Activated naive CD4-positive, alpha-beta T cell treated with anti-CD3 and anti-CD28 coated beads, Interleukin-2, amount 50 U/mL, for 24 hours (primary cell): ENCODE data around the gene NBEAL2.
A peak's percentile ranks its signal among the peaks of the same experiment; 100 is the strongest.

ENCODE experiments used
- H3K27ac Mint-ChIP-seq: one replicate; pipeline ENCODE4 v1.8.0; 2021; ENCODE audit warnings: mild to moderate bottlenecking, mixed read lengths
- H3K27me3 Mint-ChIP-seq: one replicate; pipeline ENCODE4 v1.8.0; 2021; ENCODE audit warnings: mixed read lengths
- H3K36me3 Mint-ChIP-seq: one replicate; pipeline ENCODE4 v1.8.0; 2021; ENCODE audit warnings: mixed read lengths
- H3K4me1 Mint-ChIP-seq: one replicate; pipeline ENCODE4 v1.8.0; 2021; ENCODE audit warnings: mixed read lengths
- H3K4me3 Mint-ChIP-seq: one replicate; pipeline ENCODE4 v1.8.0; 2021; ENCODE audit warnings: mild to moderate bottlenecking, mixed read lengths
- H3K9me3 Mint-ChIP-seq: one replicate; pipeline ENCODE4 v1.8.0; 2021; ENCODE audit warnings: mixed read lengths

Gene NBEAL2

GRCh38 chr3:46997453-46998091 is 18.1 kb downstream of the NBEAL2 start:
- no peaks in the 10 kb centered on the region for H3K27me3 Mint-ChIP-seq
- H3K27ac Mint-ChIP-seq, result no peak overlapping the region
- no peaks in the 10 kb centered on the region for H3K9me3 Mint-ChIP-seq

GRCh38 chr3:46998121-46998851 is 18.8 kb downstream of the NBEAL2 start:
- H3K36me3 Mint-ChIP-seq, result peaks cover 3% of the 10 kb centered on the region
- no peaks in the 10 kb centered on the region for H3K9me3 Mint-ChIP-seq
- no peak overlapping the region for H3K4me3 Mint-ChIP-seq
- no peak overlapping the region for H3K27ac Mint-ChIP-seq
- peaks cover 17% of the 10 kb centered on the region for H3K4me1 Mint-ChIP-seq
- no peaks in the 10 kb centered on the region for H3K27me3 Mint-ChIP-seq

More at GRCh38 chr3:46997453-46998091, 18.1 kb downstream of the NBEAL2 start:
- Mint-ChIP-seq H3K4me3 (no peak overlapping the region), H3K36me3 (peaks cover 3% of the 10 kb centered on the region), H3K4me1 (peaks cover 17% of the 10 kb centered on the region)

- Mint-ChIP-seq H3K27ac (no peak overlapping the region), H3K36me3 (peaks cover 3% of the 10 kb centered on the region), H3K9me3 (no peaks in the 10 kb centered on the region), H3K4me1 (peaks cover 17% of the 10 kb centered on the region), H3K27me3 (no peaks in the 10 kb centered on the region), H3K4me3 (no peak overlapping the region)
Observed at GRCh38 chr3:46998852-46999515, 19.5 kb downstream of the NBEAL2 start.

DNA sequence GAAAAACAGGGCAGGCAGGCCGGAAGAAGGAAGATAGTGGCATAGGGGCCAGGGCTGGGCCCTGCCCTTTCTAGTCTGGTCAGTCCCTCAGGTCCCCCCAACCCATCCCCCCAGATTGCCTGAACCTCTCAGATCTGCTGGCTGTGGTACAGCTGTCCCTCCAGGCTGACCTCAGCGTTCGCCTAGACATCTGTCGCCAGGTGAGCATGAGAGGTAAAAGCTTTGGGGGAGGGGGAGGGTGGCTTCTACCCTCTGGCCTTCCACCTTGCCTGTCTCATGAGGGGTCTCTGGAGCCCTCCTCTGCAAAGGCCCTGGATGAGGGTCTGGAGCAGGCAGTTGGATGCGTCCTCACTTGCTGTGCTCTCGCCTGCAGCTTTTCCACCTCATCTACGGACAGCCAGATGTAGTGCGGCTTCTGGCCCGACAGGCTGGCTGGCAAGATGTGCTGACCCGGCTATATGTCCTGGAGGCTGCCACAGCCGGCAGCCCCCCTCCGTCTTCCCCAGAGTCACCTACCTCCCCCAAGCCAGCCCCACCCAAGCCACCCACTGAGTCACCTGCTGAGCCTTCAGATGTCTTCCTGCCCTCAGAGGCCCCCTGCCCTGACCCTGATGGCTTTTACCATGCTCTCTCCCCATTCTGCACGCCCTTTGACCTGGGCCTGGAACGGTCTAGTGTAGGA is 20.2 kb downstream of the NBEAL2 start:
- Mint-ChIP-seq H3K9me3 (no peaks in the 10 kb centered on the region), H3K27ac (no peak overlapping the region), H3K27me3 (no peaks in the 10 kb centered on the region), H3K4me1 (peaks cover 17% of the 10 kb centered on the region), H3K36me3 (peaks cover 3% of the 10 kb centered on the region), H3K4me3 (no peak overlapping the region)

GRCh38 chr3:47000198-47000815 is 20.8 kb downstream of the NBEAL2 start:
- no peaks in the 10 kb centered on the region for H3K27me3 Mint-ChIP-seq
- peaks cover 3% of the 10 kb centered on the region for H3K36me3 Mint-ChIP-seq
- no peaks in the 10 kb centered on the region for H3K9me3 Mint-ChIP-seq
- H3K4me3 Mint-ChIP-seq, result no peak overlapping the region
- H3K27ac Mint-ChIP-seq, result no peak overlapping the region
- H3K4me1 Mint-ChIP-seq, result peaks cover 17% of the 10 kb centered on the region

- Mint-ChIP-seq H3K4me1 (peaks cover 17% of the 10 kb centered on the region), H3K4me3 (no peak overlapping the region), H3K36me3 (peaks cover 3% of the 10 kb centered on the region), H3K27me3 (no peaks in the 10 kb centered on the region), H3K9me3 (no peaks in the 10 kb centered on the region), H3K27ac (no peak overlapping the region)
Observed at GRCh38 chr3:47000922-47001730, 21.7 kb downstream of the NBEAL2 start.

DNA sequence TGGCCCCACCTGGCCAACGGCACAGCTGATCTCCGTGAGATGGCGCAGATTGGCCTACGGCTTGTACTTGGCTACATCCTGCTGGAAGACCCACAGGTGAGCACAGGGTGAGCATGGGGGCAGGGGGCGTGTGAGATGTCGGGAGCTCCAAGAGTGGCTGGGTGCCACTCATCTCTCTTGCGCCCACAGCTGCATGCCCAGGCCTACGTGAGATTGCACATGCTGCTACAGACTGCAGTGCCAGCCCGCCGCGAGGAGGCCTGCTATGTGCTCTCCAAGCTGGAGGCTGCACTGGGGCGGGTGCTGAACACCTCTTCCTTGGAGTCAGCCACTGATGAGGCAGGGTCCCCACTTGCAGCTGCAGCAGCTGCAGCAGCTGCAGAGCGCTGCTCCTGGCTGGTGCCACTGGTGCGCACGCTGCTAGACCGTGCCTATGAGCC is 22.3 kb downstream of the NBEAL2 start:
- no peaks in the 10 kb centered on the region for H3K9me3 Mint-ChIP-seq
- peaks cover 16% of the 10 kb centered on the region for H3K4me1 Mint-ChIP-seq
- no peak overlapping the region for H3K27ac Mint-ChIP-seq
- no peaks in the 10 kb centered on the region for H3K27me3 Mint-ChIP-seq
- H3K36me3 Mint-ChIP-seq, result peaks cover 3% of the 10 kb centered on the region
- H3K4me3 Mint-ChIP-seq, result no peak overlapping the region

- no peak overlapping the region for H3K27ac Mint-ChIP-seq
- H3K4me3 Mint-ChIP-seq, result no peak overlapping the region
- no peaks in the 10 kb centered on the region for H3K9me3 Mint-ChIP-seq
- peaks cover 3% of the 10 kb centered on the region for H3K36me3 Mint-ChIP-seq
- H3K4me1 Mint-ChIP-seq, result peaks cover 9% of the 10 kb centered on the region
- no peaks in the 10 kb centered on the region for H3K27me3 Mint-ChIP-seq
Observed at GRCh38 chr3:47002171-47003055, 22.9 kb downstream of the NBEAL2 start.

DNA sequence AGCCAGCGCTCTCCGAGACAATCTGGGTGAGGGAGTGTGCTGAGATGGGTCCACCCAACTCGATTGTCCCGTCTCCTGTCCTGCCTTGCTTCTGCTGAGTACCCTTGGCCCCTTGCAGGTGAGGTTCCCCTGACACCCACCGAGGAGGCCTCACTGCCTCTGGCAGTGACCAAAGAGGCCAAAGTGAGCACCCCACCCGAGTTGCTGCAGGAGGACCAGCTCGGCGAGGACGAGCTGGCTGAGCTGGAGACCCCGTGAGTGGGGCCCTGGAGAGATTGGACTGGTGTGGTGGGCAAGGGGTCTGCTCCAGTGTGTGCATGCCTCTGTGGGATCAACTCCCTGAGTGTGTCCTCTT is 23.6 kb downstream of the NBEAL2 start:
- no peak overlapping the region for H3K27ac Mint-ChIP-seq
- H3K27me3 Mint-ChIP-seq, result no peaks in the 10 kb centered on the region

GRCh38 chr3:47003461-47004368 is 24.2 kb downstream of the NBEAL2 start:
- Mint-ChIP-seq H3K9me3 (no peaks in the 10 kb centered on the region), H3K27me3 (no peaks in the 10 kb centered on the region), H3K4me1 (peaks cover under 1% of the 10 kb centered on the region), H3K36me3 (peaks cover 1% of the 10 kb centered on the region), H3K4me3 (no peak overlapping the region), H3K27ac (peak overlapping the region; percentile 46)

More for the DNA sequence above, 23.6 kb downstream of the NBEAL2 start:
- Mint-ChIP-seq H3K4me1 (peaks cover 7% of the 10 kb centered on the region), H3K9me3 (no peaks in the 10 kb centered on the region), H3K4me3 (no peak overlapping the region), H3K36me3 (peaks cover 3% of the 10 kb centered on the region)

- Mint-ChIP-seq H3K9me3 (no peaks in the 10 kb centered on the region), H3K27ac (no peak overlapping the region), H3K4me1 (no peaks in the 10 kb centered on the region), H3K4me3 (no peak overlapping the region), H3K36me3 (peaks cover 1% of the 10 kb centered on the region), H3K27me3 (no peaks in the 10 kb centered on the region)
Observed at GRCh38 chr3:47004369-47005211, 25.1 kb downstream of the NBEAL2 start.
